Measurements from ENCODE around the gene FEZ2.

DNA sequence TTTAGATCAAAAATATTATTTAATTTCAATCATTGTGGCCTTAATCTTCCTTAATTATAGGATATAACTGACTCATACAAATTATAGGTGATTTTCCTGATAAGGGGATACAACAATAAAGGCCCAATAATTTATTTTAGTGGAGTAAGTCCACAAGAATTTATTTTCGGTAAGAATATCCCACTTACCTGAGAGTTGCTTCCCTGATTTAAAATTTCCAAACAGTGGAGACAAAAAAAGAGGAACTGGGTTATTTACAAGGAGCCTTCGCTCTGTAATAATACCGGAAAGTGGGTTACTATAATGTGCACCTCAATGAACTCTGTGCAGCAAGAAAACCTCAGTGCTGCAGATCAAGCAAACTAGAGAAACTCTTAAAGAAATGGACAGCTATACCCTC lies 42.2 kb downstream of the FEZ2 start:
- TF ChIP-seq, protein P1, sequence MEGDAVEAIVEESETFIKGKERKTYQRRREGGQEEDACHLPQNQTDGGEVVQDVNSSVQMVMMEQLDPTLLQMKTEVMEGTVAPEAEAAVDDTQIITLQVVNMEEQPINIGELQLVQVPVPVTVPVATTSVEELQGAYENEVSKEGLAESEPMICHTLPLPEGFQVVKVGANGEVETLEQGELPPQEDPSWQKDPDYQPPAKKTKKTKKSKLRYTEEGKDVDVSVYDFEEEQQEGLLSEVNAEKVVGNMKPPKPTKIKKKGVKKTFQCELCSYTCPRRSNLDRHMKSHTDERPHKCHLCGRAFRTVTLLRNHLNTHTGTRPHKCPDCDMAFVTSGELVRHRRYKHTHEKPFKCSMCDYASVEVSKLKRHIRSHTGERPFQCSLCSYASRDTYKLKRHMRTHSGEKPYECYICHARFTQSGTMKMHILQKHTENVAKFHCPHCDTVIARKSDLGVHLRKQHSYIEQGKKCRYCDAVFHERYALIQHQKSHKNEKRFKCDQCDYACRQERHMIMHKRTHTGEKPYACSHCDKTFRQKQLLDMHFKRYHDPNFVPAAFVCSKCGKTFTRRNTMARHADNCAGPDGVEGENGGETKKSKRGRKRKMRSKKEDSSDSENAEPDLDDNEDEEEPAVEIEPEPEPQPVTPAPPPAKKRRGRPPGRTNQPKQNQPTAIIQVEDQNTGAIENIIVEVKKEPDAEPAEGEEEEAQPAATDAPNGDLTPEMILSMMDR (IDR thresholded peaks at IDR 0.05), result no peak
- TF ChIP-seq POLR2A (IDR thresholded peaks at IDR 0.05), result no peak

Data from testis (tissue), 2 donors.